IPS-NIHi11 (cell line): ENCODE data around the gene NEURL4.
A peak's percentile ranks its signal among the peaks of the same experiment; 100 is the strongest.

Experiments used
- DNase-seq: peaks from one replicate; pipeline ENCODE4 v3.0.0; 2012; ENCODE audit warnings: mixed read lengths, low spot score

Gene NEURL4

GRCh38 chr17:7323731-7324437 is 5.3 kb downstream of the NEURL4 start:
- peak; percentile 92 for DNase-seq

DNA sequence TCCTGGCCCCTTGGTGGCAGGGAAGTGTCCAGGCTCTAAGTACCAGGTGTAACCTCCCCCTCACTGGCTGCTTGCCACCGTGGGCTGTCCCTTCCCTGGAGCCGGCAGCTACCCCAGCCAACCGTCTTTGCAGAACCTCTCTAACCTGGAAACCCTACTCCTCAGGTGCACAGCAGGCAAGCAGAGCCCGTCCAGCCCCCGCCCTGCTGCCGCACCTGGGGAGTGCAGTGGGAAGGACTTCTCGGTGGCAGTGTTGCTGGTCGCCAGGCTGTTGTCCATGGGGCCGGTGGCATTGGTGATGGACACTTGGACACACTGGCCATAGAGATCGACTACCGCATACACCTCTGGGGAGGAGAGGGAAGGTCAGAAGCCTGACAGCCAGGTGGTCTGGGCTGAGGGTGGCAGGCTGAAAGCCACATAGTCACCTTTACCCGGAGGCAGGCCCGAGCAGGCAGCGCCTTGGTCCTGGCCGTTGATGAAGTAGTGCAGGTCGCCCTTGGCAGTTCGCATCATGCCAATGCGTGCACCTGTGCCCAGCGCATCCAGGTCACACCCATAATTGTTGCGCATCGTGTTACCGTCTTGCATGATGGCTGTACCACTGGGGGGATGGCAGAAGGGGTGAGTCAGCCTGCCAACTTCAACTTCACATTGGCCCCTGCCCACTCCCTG is 6.5 kb downstream of the NEURL4 start:
- peak; percentile 47 for DNase-seq

- DNase-seq, result no peak
Measured at GRCh38 chr17:7321466-7321865, 7.7 kb downstream of the NEURL4 start.

DNA sequence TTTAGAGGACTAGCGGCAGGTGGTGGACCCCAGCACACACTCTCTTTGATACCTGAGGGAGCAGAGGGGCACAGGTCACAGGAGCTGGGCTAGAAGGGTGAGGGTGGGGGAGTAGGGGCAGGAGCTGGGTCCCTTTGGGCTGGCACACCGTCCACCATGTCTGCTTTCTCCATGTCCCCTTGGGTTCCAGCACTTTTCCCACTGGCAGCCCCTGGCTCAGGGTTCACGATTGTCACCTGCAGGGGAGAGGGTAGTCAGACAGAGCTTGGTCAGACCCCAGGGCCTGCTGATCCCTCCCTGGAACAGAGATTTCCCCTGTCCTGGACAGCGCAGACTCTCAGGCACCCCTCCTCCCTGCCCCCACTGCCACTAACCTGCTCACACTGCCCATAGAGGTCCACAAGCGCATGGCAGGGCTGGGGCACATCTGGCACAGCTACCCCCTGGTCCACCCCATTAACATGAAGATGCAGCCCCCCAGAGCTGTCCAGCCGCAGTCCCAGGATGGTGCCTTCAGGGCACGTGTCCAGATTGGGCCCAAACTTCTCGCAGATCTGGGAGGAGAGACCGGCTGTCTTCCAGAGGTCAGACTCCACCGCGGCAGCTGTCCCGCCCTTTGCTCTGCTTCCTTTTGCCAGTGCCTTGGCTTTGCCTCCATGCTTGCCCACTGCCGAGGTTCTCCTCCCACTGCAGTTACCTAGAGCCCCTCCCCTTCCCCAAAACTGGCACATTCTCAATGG is 10.8 kb downstream of the NEURL4 start:
- no peak for DNase-seq

- no peak for DNase-seq
Measured at GRCh38 chr17:7317161-7317803, 11.9 kb downstream of the NEURL4 start.

DNA sequence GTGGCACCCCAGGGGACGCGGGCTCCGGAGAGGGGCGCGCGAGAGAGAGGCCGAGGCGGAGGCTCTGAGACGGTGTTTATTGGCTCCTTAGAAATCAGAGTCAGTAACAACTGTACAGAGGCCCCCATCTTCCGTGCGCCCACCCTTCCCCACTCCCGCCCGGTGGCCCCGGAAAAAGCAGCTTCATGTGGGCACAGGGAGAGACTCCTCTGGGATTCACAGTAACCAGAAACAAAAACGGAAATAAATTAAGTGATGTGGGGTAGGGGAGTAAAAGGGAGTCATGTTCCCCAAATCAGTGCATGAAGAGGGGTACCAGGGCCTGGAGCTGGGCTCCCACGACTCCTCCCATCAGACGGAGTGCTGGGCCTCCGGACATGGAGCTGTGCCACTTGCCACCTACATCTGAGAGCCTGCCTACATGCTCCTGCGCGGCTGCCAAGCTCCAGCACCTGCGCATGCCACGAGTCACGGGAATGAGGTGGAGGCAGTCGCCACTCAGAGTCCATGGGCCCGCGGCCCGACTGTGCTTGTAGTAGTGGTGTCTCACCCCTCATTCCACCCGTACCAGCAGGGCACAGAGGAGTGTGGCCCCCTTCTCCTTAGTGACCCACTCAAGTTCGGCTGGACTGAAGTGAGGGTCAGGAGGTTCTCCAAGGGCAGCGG is 13.4 kb downstream of the NEURL4 start:
- DNase-seq, result peak; percentile 26

- DNase-seq, result peak; percentile 98
Measured at GRCh38 chr17:7314719-7315569, 14.2 kb downstream of the NEURL4 start, which contains the start of gene GPS2. TSS of gene GPS2 (minus strand) at chr17:7315360. CDS start at chr17:7315052, 308 bp downstream.

DNA sequence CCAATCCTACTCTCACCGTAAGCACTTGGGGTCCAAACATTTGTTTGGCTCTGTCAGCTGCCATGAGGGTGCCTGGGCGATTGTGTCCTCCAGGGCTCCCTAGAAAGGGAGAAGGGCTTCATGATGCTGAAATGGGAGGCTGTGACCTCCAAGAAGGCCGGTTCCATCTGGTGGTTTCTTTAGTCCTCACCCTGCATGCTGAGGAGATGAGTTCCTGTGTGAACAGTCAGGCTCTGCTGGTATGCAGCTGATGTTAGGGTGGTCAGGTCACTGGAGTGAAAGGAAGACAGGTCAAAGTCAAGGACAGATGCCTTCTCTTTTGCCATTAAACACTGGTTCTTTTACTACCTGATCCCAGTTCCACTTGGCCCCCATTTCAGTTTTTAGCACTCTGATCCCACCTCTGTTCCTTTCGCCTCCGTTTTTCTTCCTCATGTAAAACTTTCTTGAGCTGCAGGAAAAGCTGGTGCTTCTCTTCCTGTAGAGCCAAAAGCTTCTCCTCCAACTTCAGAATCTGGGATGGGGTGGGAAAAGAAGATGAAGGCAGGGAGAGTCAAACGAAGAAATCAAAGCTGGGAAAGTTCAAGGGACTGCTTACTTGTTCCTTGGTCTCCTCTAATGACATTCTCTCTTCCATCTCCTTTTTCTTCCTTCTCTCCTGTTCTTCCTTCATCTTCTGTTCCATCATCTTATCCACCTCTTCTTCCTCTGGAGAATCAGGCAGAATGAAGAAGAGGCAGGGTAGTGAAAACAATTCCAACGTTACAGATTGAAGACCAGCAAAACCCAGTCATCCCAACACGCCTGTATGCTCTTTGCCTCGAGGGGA is 15.0 kb downstream of the NEURL4 start:
- no peak for DNase-seq

GRCh38 chr17:7313088-7313889 is 15.8 kb downstream of the NEURL4 start:
- no peak for DNase-seq

GRCh38 chr17:7312432-7313087 is 16.6 kb downstream of the NEURL4 start:
- no peak for DNase-seq

DNA sequence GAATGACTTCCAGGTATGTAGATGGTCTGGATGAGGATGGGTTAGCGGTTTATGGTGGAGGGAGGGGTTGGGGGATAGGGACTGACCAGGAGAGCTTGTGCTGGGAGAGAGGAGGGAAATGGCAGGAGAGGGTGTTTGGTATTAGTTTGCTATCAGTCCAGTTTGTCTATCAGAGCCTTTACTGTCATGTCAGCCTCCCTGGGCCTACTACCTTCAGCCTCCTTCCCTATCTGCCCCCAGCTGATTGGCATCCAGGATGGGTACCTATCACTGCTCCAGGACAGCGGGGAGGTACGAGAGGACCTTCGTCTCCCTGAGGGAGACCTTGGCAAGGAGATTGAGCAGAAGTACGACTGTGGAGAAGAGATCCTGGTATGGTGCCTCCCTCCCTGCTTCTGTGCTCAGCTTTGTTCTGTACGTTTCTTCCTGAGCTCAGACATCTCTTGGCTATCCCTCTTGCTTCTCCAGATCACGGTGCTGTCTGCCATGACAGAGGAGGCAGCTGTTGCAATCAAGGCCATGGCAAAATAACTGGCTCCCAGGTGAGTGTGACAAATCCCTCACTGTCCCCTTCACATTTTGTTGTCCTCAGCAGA is 17.9 kb downstream of the NEURL4 start:
- no peak for DNase-seq

- DNase-seq, result no peak
Measured at GRCh38 chr17:7309628-7310027, 19.5 kb downstream of the NEURL4 start.

GRCh38 chr17:7308625-7309433 is 20.3 kb downstream of the NEURL4 start:
- DNase-seq, result peak; percentile 74

DNA sequence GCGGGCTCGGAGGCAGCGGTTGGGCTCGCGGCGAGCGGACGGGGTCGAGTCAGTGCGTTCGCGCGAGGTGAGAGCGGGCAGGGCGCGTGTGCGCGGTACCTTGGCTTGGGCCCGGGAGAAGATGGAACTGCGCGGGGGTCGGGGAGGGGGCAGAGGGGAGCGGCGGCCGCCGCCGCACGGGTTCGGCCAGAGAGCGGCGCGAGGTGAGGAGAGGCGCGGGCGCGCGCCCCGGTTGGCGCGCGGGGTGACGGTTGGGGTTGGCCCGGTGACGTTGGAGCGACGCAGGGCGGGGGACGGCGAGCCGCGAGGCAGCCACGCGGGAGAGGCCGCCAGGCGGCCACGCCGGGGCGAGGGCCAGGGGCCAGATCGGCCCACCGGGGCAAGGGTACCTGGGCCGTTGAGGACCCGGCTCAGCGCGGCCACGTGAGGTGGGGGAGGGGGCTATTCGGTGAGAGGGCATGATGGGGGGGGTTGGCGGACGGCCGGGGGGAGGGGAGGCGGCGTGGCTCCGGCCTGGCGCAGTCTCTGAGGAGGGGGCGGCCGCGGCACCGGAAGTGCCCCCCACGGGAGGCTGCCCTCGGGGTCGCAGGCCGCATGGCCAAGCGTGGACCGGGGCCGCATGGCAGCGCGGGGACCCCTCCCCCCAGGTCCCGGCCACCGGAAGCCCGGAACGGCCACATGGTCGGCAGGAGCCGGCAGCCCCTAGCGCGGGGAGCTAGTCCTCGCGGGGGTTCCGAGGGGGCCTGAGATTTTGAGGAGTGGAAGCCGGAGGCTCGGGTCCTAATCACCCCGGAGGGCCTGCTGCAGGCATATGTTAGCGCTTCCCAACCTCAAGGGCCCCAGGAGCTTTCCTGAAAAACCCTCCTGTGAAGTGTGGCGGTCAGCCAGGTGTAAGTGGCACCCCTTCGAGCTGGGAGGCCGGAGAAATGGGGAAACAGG is 21.2 kb downstream of the NEURL4 start:
- DNase-seq, result peak; percentile 43

DNA sequence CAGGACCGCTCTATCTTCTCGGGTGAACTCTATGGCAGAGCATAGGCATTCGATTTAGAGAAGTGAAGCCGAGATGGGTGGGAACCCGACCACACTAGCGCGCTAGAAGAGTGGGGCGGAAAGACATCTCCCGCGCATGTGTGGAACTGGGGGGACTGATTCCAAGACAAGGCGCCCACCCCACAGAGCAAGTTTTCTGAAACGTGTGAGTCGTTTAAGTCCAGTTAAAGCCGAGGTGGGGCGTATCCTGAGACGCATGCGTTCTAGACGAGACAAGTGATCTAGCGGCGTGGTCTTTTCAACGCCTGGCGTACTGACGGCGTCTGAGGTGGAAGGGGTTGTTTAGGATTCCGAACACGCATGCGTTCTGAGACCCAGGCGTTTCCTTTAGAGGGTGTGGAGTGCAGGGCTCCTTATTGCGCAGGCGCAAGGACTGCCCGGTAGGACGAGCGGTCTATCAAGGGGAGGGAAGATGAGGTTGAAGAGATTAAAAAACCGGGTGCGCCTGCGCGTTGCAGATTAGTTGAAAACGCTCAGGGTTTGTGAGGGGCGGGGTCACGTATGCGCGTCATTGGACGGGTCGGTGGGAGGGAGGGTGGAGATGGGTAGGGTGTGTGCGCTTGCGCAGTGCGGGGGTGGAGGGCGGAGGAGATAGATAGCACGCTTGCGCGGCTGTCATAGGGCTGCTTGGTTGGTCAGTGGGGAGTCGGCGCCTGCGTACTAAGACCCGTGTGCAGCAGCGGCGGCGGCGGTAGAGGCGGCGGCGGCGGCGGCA is 22.0 kb downstream of the NEURL4 start, which contains the start of gene EIF5A:
Gene EIF5A, plus strand, starts transcription at position 718 of the 775 bp plus-strand sequence. CDS start 2,008 bp downstream, outside the sequence.
- peak; percentile 93 for DNase-seq
